CD14-positive monocyte (primary cell): Measurements from ENCODE around the gene GPATCH1. TPM values are rescaled to one million over a fixed set of nuclear protein-coding genes. Genes with fewer than 3 reads are reported as not detected.

Source experiments
- DNase-seq, 3 donors: peaks; one replicate each; pipeline ENCODE4 v3.0.0-alpha.2; 2011 to 2022
- H2AFZ ChIP-seq: 2 replicates; pipeline ENCODE4 v1.6.0; 2012; ENCODE audit warnings: mild to moderate bottlenecking, low read depth, low read length, inconsistent platforms; ENCODE audit not compliant: insufficient read depth, poor library complexity, severe bottlenecking
- H3K27ac ChIP-seq, 2 donors: 1 replicate in 1 of 2; 2 replicates in 1 of 2; pipeline ENCODE4 v1.5.1; 2012 to 2013; ENCODE audit warnings: low read length in 2 of 2, control low read depth in 1 of 2, inconsistent platforms in 1 of 2, low read depth in 1 of 2, mild to moderate bottlenecking in 1 of 2
- H3K27me3 ChIP-seq, 2 donors: one replicate each; pipeline versions ENCODE4 v1.6.0 to v1.6.1; 2011 to 2013; ENCODE audit warnings: low read length in 2 of 2; ENCODE audit not compliant: control insufficient read depth in 2 of 2, insufficient read depth in 2 of 2
- H3K36me3 ChIP-seq, 2 donors: replicated peaks in 1 of 2; 1 replicate in 1 of 2; 2 replicates in 1 of 2; pipeline versions ENCODE4 v1.5.1 to v1.6.1; 2012 to 2013; ENCODE audit warnings: low read length in 2 of 2, control low read depth in 1 of 2, inconsistent platforms in 1 of 2, mild to moderate bottlenecking in 1 of 2; ENCODE audit not compliant: insufficient read depth in 2 of 2, control insufficient read depth in 1 of 2
- H3K4me1 ChIP-seq, 2 donors: 1 replicate in 1 of 2; 2 replicates in 1 of 2; pipeline versions ENCODE4 v1.5.1 to v1.6.1; 2012 to 2013; ENCODE audit warnings: low read length in 2 of 2, control low read depth in 1 of 2, inconsistent platforms in 1 of 2, mild to moderate bottlenecking in 1 of 2, moderate library complexity in 1 of 2; ENCODE audit not compliant: insufficient read depth in 2 of 2, control insufficient read depth in 1 of 2
- H3K4me2 ChIP-seq: replicated peaks from 2 replicates; pipeline ENCODE3; 2012; ENCODE audit warnings: low read length, moderate library complexity, mild to moderate bottlenecking; ENCODE audit not compliant: poor library complexity, severe bottlenecking; ENCODE audit errors: extremely low read depth
- H3K4me3 ChIP-seq, 3 experiments: fragments of 200-600 bp in 1 of 3; sonication (generic) in 1 of 3; replicated peaks in 1 of 3; 1 replicate in 2 of 3; 2 replicates in 1 of 3; pipeline ENCODE4 v1.5.1; 2011 to 2013; ENCODE audit warnings: low read length in 3 of 3, mild to moderate bottlenecking in 3 of 3, control low read depth in 2 of 3, low read depth in 2 of 3, inconsistent platforms in 1 of 3, moderate library complexity in 1 of 3
- H3K79me2 ChIP-seq: 2 replicates; pipeline ENCODE4 v1.6.0; 2012; ENCODE audit warnings: mild to moderate bottlenecking, control low read depth, inconsistent platforms, low read length, moderate library complexity; ENCODE audit not compliant: insufficient read depth
- H3K9ac ChIP-seq: 2 replicates; pipeline ENCODE4 v1.6.0; 2017; ENCODE audit warnings: low read length, mild to moderate bottlenecking; ENCODE audit not compliant: insufficient read depth, poor library complexity, severe bottlenecking
- H3K9me3 ChIP-seq, 2 donors: replicated peaks in 1 of 2; 1 replicate in 1 of 2; 2 replicates in 1 of 2; pipeline versions ENCODE4 v1.5.1 to v1.6.1; 2012 to 2013; ENCODE audit warnings: low read length in 2 of 2, control low read depth in 1 of 2; ENCODE audit not compliant: control insufficient read depth in 1 of 2, insufficient read depth in 1 of 2
- H4K20me1 ChIP-seq: 2 replicates; pipeline ENCODE4 v1.6.0; 2012; ENCODE audit warnings: mild to moderate bottlenecking, low read length, control low read depth, moderate library complexity; ENCODE audit not compliant: insufficient read depth
- H3K27ac Mint-ChIP-seq, 7 donors: one replicate each; pipeline ENCODE4 v1.8.0; 2020; ENCODE audit warnings: mild to moderate bottlenecking in 7 of 7, mixed read lengths in 7 of 7, moderate library complexity in 6 of 7, inconsistent platforms in 2 of 7
- H3K27me3 Mint-ChIP-seq, 3 donors: one replicate each; pipeline ENCODE4 v1.8.0; 2021 to 2022; ENCODE audit warnings: low read depth in 3 of 3, mild to moderate bottlenecking in 3 of 3, mixed read lengths in 3 of 3, moderate library complexity in 3 of 3, inconsistent platforms in 1 of 3
- H3K36me3 Mint-ChIP-seq, 2 donors: one replicate each; pipeline ENCODE4 v1.8.0; 2020; ENCODE audit warnings: mixed read lengths in 2 of 2, inconsistent platforms in 1 of 2, mild to moderate bottlenecking in 1 of 2
- H3K4me1 Mint-ChIP-seq: one replicate; pipeline ENCODE4 v1.8.0; 2020; ENCODE audit warnings: mild to moderate bottlenecking, mixed read lengths
- H3K4me3 Mint-ChIP-seq, 2 donors: one replicate each; pipeline ENCODE4 v1.8.0; 2020; ENCODE audit warnings: mild to moderate bottlenecking in 2 of 2, mixed read lengths in 2 of 2, moderate library complexity in 1 of 2
- H3K9me3 Mint-ChIP-seq, 7 donors: one replicate each; pipeline ENCODE4 v1.8.0; 2020 to 2022; ENCODE audit warnings: mixed read lengths in 7 of 7, mild to moderate bottlenecking in 6 of 7, moderate library complexity in 6 of 7, inconsistent platforms in 2 of 7
- CTCF ChIP-seq: fragments of 200-600 bp; IDR thresholded peaks from one replicate; pipeline ENCODE4 v1.8.0; 2022; ENCODE audit warnings: antibody characterized with exemption, mild to moderate bottlenecking
- WGBS: methylation state at CpG from one replicate; pipeline ENCODE4 v1.1.5; 2013; ENCODE audit warnings: missing lambda C conversion rate; ENCODE audit not compliant: insufficient coverage; 5-methylcytosine and 5-hydroxymethylcytosine counted together
- intact Hi-C, 2 donors: fragments of 100-400 bp; cut with micrococcal nuclease; formaldehyde crosslinking; loops; one replicate each; pipeline versions ENCODE4 v1.15.0 to v1.15.1; 2023
- polyA plus RNA-seq, 3 donors: library from polyadenylated mRNA; depleted of rRNA in 1 of 3; unstranded in 2 of 3; stranded (reverse) in 1 of 3; fragments of 300-500 nt in 2 of 3; fragments of >200 nt in 1 of 3; fragmentation: Illumina TruSeq in 2 of 3; gene quantifications; 1 replicate in 2 of 3; 2 replicates in 1 of 3; pipeline ENCODE4 v1.2.3, GENCODE V29; 2012 to 2021

GPATCH1 gene
- polyA plus RNA-seq, 3 donors: 1.4 to 6.8 (median 4.0) TPM

- no peaks in the 10 kb centered on the region for H3K4me1 Mint-ChIP-seq
- Histone ChIP-seq H3K36me3 (no peaks in the 10 kb centered on the region), H3K9ac (no peak overlapping the region), H3K4me3 (no peak overlapping the region), H3K4me2 (no peak overlapping the region), H3K79me2 (no peaks in the 10 kb centered on the region), H4K20me1 (no peaks in the 10 kb centered on the region), H2AFZ (no peak overlapping the region), H3K27ac (no peak overlapping the region), H3K9me3 (no peaks in the 10 kb centered on the region), H3K27me3 (no peaks in the 10 kb centered on the region), H3K4me1 (no peaks in the 10 kb centered on the region)
- intact Hi-C loops: no loop called here
- WGBS: 100% methylated on average over 1 of the region's 3 CpGs
- H3K27me3 Mint-ChIP-seq: peaks cover 4 to 17% (median 13%) of the 10 kb centered on the region in 3 donors
- no peak for DNase-seq
- H3K27ac Mint-ChIP-seq: no peak overlapping the region
- no peaks in the 10 kb centered on the region for H3K36me3 Mint-ChIP-seq
- H3K9me3 Mint-ChIP-seq: peaks cover 0 to 6% (median 0%) of the 10 kb centered on the region in 7 donors
- TF ChIP-seq CTCF: no peak
- H3K4me3 Mint-ChIP-seq: no peak overlapping the region
Observed at GRCh38 chr19:33050110-33050509, 30.9 kb upstream of the GPATCH1 start.

- Histone ChIP-seq H3K79me2 (no peaks in the 10 kb centered on the region), H4K20me1 (no peaks in the 10 kb centered on the region), H3K9ac (no peak overlapping the region), H3K36me3 (no peaks in the 10 kb centered on the region), H3K4me3 (no peak overlapping the region), H3K4me2 (no peak overlapping the region), H3K27me3 (no peaks in the 10 kb centered on the region), H2AFZ (no peak overlapping the region), H3K9me3 (no peaks in the 10 kb centered on the region), H3K4me1 (no peaks in the 10 kb centered on the region), H3K27ac (no peak overlapping the region)
- H3K27ac Mint-ChIP-seq: no peak overlapping the region
- DNase-seq: no peak
- no peak overlapping the region for H3K4me3 Mint-ChIP-seq
- H3K36me3 Mint-ChIP-seq: no peaks in the 10 kb centered on the region
- intact Hi-C loops: no loop called here
- H3K9me3 Mint-ChIP-seq: peaks cover 0 to 6% (median 0%) of the 10 kb centered on the region in 7 donors
- no peaks in the 10 kb centered on the region for H3K4me1 Mint-ChIP-seq
- H3K27me3 Mint-ChIP-seq: peaks cover 5 to 13% (median 10%) of the 10 kb centered on the region in 3 donors
- no peak for TF ChIP-seq CTCF
- WGBS: 40% methylated on average over 2 of the region's 8 CpGs
Observed at GRCh38 chr19:33052352-33052972, 28.5 kb upstream of the GPATCH1 start.
